GM12878 (cell line): ENCODE data around the gene MT1HL1.

Experiments used
- CTCF ChIP-seq, 3 experiments: IDR thresholded peaks in 2 of 3; conservative IDR thresholded peaks in 1 of 3; 2 replicates each; pipeline ENCODE4 v1.5.1; 2011; ENCODE audit warnings: low read depth in 3 of 3, low read length in 3 of 3, mild to moderate bottlenecking in 3 of 3, control low read depth in 2 of 3, moderate library complexity in 2 of 3, inconsistent platforms in 1 of 3, mixed read lengths in 1 of 3; ENCODE audit not compliant: control insufficient read depth in 2 of 3, insufficient read depth in 1 of 3; ENCODE audit errors: extremely low read depth in 1 of 3
- HCFC1 ChIP-seq: fragments of 150-350 bp; IDR thresholded peaks from 2 replicates; pipeline ENCODE4 v1.6.1; 2014; ENCODE audit warnings: low read length
- KAT2A ChIP-seq: conservative IDR thresholded peaks from 2 replicates; pipeline ENCODE4 v1.6.1; 2011; ENCODE audit warnings: low read depth, low read length; ENCODE audit not compliant: control insufficient read depth
- MXI1 ChIP-seq: fragments of 150-350 bp; IDR thresholded peaks from 2 replicates; pipeline ENCODE4 v1.6.1; 2011; ENCODE audit warnings: low read depth, mild to moderate bottlenecking, inconsistent platforms, low read length, improper control_type of control experiment
- NRF1 ChIP-seq: conservative IDR thresholded peaks from 2 replicates; pipeline ENCODE4 v1.6.1; 2011; ENCODE audit warnings: mild to moderate bottlenecking, low read depth, low read length, improper control_type of control experiment
- PKNOX1 ChIP-seq: fragments of 450-650 bp; IDR thresholded peaks from 2 replicates; pipeline ENCODE4 v1.6.1; 2016; ENCODE audit warnings: mild to moderate bottlenecking
- RELA ChIP-seq: fragments of 450-650 bp; IDR thresholded peaks from 2 replicates; pipeline ENCODE4 v1.8.0; 2014; ENCODE audit warnings: borderline replicate concordance; ENCODE audit not compliant: partially characterized antibody

- no peak for TF ChIP-seq CTCF (IDR thresholded peaks at IDR 0.05 in 2 of 3, conservative IDR thresholded peaks at IDR 0.05 in 1 of 3; ENCODE audit: control insufficient read depth in 2 of 3, extremely low read depth in 1 of 3, insufficient read depth in 1 of 3, low read depth in 3 of 3, low read length in 3 of 3)
- no peak for TF ChIP-seq RELA
- no peak for TF ChIP-seq KAT2A
- TF ChIP-seq PKNOX1 = no peak
- no peak for TF ChIP-seq MXI1
- no peak for TF ChIP-seq HCFC1
- no peak for TF ChIP-seq NRF1
These were observed 41.2 kb upstream of the MT1HL1 start for GRCh38 chr1:237045278-237046016.
